T-helper 2 cell treated with Interferon-gamma antibody and Interleukin-4, amounts not matched to agents 5 μg/mL and 100 μg/mL, for 36 hours (primary cell): Measurements from ENCODE around the gene ELFN1.

Experiments used
- DNase-seq: peaks from one replicate; pipeline ENCODE4 v3.0.0; 2021; ENCODE audit warnings: low spot score
- H3K27ac Mint-ChIP-seq: one replicate; pipeline ENCODE4 v1.8.0; 2021; ENCODE audit warnings: mild to moderate bottlenecking, mixed read lengths
- H3K27me3 Mint-ChIP-seq: one replicate; pipeline ENCODE4 v1.8.0; 2021; ENCODE audit warnings: low read depth, mixed read lengths
- H3K36me3 Mint-ChIP-seq: one replicate; pipeline ENCODE4 v1.8.0; 2021; ENCODE audit warnings: low read depth, mixed read lengths
- H3K4me1 Mint-ChIP-seq: one replicate; pipeline ENCODE4 v1.8.0; 2021; ENCODE audit warnings: low read depth, mixed read lengths
- H3K4me3 Mint-ChIP-seq: one replicate; pipeline ENCODE4 v1.8.0; 2022; ENCODE audit warnings: mild to moderate bottlenecking, moderate library complexity, mixed read lengths
- H3K9me3 Mint-ChIP-seq: one replicate; pipeline ENCODE4 v1.8.0; 2021; ENCODE audit warnings: mixed read lengths

ELFN1 gene

GRCh38 chr7:1669954-1670893, at the start of gene ELFN1:
TSS of gene ELFN1 (plus strand) at chr7:1670277. CDS start at chr7:1744597, 74,320 bp downstream.
- no peak within 1 kb of the TSS for H3K27ac Mint-ChIP-seq
- peaks cover 2% of the 10 kb centered on the region for H3K4me1 Mint-ChIP-seq
- DNase-seq: no peak
- peaks cover 27% of the 10 kb centered on the region for H3K27me3 Mint-ChIP-seq
- no peak within 1 kb of the TSS for H3K4me3 Mint-ChIP-seq
- H3K36me3 Mint-ChIP-seq: no peaks in the 10 kb centered on the region
- H3K9me3 Mint-ChIP-seq: no peaks in the 10 kb centered on the region

GRCh38 chr7:1620835-1621234, 49.2 kb upstream of the ELFN1 start:
- H3K9me3 Mint-ChIP-seq: peaks cover 7% of the 10 kb centered on the region
- H3K36me3 Mint-ChIP-seq: no peaks in the 10 kb centered on the region
- no peak overlapping the region for H3K27ac Mint-ChIP-seq
- DNase-seq: no peak
- no peaks in the 10 kb centered on the region for H3K4me1 Mint-ChIP-seq
- H3K4me3 Mint-ChIP-seq: no peak overlapping the region
- no peaks in the 10 kb centered on the region for H3K27me3 Mint-ChIP-seq

GRCh38 chr7:1621718-1622117, 48.4 kb upstream of the ELFN1 start:
- peaks cover 10% of the 10 kb centered on the region for H3K9me3 Mint-ChIP-seq

GRCh38 chr7:1622441-1622840, 47.6 kb upstream of the ELFN1 start:
- no peak overlapping the region for H3K27ac Mint-ChIP-seq
- no peak for DNase-seq
- H3K27me3 Mint-ChIP-seq: no peaks in the 10 kb centered on the region
- no peak overlapping the region for H3K4me3 Mint-ChIP-seq
- H3K36me3 Mint-ChIP-seq: no peaks in the 10 kb centered on the region
- H3K4me1 Mint-ChIP-seq: no peaks in the 10 kb centered on the region
- peaks cover 12% of the 10 kb centered on the region for H3K9me3 Mint-ChIP-seq

More at GRCh38 chr7:1621718-1622117, 48.4 kb upstream of the ELFN1 start:
- Mint-ChIP-seq H3K27me3 (no peaks in the 10 kb centered on the region), H3K4me1 (no peaks in the 10 kb centered on the region), H3K4me3 (no peak overlapping the region), H3K36me3 (no peaks in the 10 kb centered on the region), H3K27ac (no peak overlapping the region)
- no peak for DNase-seq

- Mint-ChIP-seq H3K36me3 (no peaks in the 10 kb centered on the region), H3K9me3 (peaks cover 5% of the 10 kb centered on the region), H3K27me3 (no peaks in the 10 kb centered on the region), H3K27ac (no peak overlapping the region), H3K4me3 (no peak overlapping the region), H3K4me1 (no peaks in the 10 kb centered on the region)
- no peak for DNase-seq
These were observed 46.3 kb upstream of the ELFN1 start for GRCh38 chr7:1623810-1624209.

GRCh38 chr7:1624999-1625927, 44.8 kb upstream of the ELFN1 start:
- H3K27ac Mint-ChIP-seq: no peak overlapping the region
- H3K9me3 Mint-ChIP-seq: peaks cover 5% of the 10 kb centered on the region
- no peaks in the 10 kb centered on the region for H3K27me3 Mint-ChIP-seq

GRCh38 chr7:1626769-1627168, 43.3 kb upstream of the ELFN1 start:
- no peak for DNase-seq
- H3K27me3 Mint-ChIP-seq: no peaks in the 10 kb centered on the region
- no peaks in the 10 kb centered on the region for H3K36me3 Mint-ChIP-seq
- no peaks in the 10 kb centered on the region for H3K4me1 Mint-ChIP-seq
- H3K27ac Mint-ChIP-seq: no peak overlapping the region
- no peak overlapping the region for H3K4me3 Mint-ChIP-seq
- H3K9me3 Mint-ChIP-seq: peaks cover 5% of the 10 kb centered on the region

More at GRCh38 chr7:1624999-1625927, 44.8 kb upstream of the ELFN1 start:
- no peaks in the 10 kb centered on the region for H3K4me1 Mint-ChIP-seq
- H3K36me3 Mint-ChIP-seq: no peaks in the 10 kb centered on the region
- DNase-seq: no peak
- H3K4me3 Mint-ChIP-seq: no peak overlapping the region

GRCh38 chr7:1630700-1631336, 39.3 kb upstream of the ELFN1 start:
- H3K27ac Mint-ChIP-seq: no peak overlapping the region
- peaks cover 5% of the 10 kb centered on the region for H3K9me3 Mint-ChIP-seq
- no peaks in the 10 kb centered on the region for H3K4me1 Mint-ChIP-seq
- H3K36me3 Mint-ChIP-seq: no peaks in the 10 kb centered on the region
- no peak overlapping the region for H3K4me3 Mint-ChIP-seq
- H3K27me3 Mint-ChIP-seq: no peaks in the 10 kb centered on the region
- DNase-seq: no peak

GRCh38 chr7:1631678-1632077, 38.4 kb upstream of the ELFN1 start:
- no peak for DNase-seq
- Mint-ChIP-seq H3K4me3 (no peak overlapping the region), H3K27me3 (no peaks in the 10 kb centered on the region), H3K9me3 (peaks cover 3% of the 10 kb centered on the region), H3K36me3 (no peaks in the 10 kb centered on the region), H3K27ac (no peak overlapping the region), H3K4me1 (no peaks in the 10 kb centered on the region)

- no peak overlapping the region for H3K27ac Mint-ChIP-seq
- no peak for DNase-seq
- no peaks in the 10 kb centered on the region for H3K27me3 Mint-ChIP-seq
- no peak overlapping the region for H3K4me3 Mint-ChIP-seq
- peaks cover 4% of the 10 kb centered on the region for H3K9me3 Mint-ChIP-seq
- no peaks in the 10 kb centered on the region for H3K36me3 Mint-ChIP-seq
- H3K4me1 Mint-ChIP-seq: no peaks in the 10 kb centered on the region
These were observed 37.6 kb upstream of the ELFN1 start for GRCh38 chr7:1632506-1632905.

- Mint-ChIP-seq H3K27me3 (no peaks in the 10 kb centered on the region), H3K36me3 (no peaks in the 10 kb centered on the region), H3K27ac (no peak overlapping the region), H3K4me3 (no peak overlapping the region), H3K4me1 (no peaks in the 10 kb centered on the region), H3K9me3 (peaks cover 4% of the 10 kb centered on the region)
- no peak for DNase-seq
These were observed 36.9 kb upstream of the ELFN1 start for GRCh38 chr7:1632916-1633785.

- Mint-ChIP-seq H3K4me3 (no peak overlapping the region), H3K4me1 (no peaks in the 10 kb centered on the region), H3K36me3 (no peaks in the 10 kb centered on the region), H3K9me3 (peaks cover 4% of the 10 kb centered on the region), H3K27ac (no peak overlapping the region), H3K27me3 (no peaks in the 10 kb centered on the region)
- no peak for DNase-seq
These were observed 34.7 kb upstream of the ELFN1 start for GRCh38 chr7:1635401-1635800.

GRCh38 chr7:1637155-1637554, 32.9 kb upstream of the ELFN1 start:
- Mint-ChIP-seq H3K9me3 (peaks cover 4% of the 10 kb centered on the region), H3K4me1 (no peaks in the 10 kb centered on the region), H3K36me3 (no peaks in the 10 kb centered on the region), H3K27ac (no peak overlapping the region), H3K4me3 (no peak overlapping the region), H3K27me3 (no peaks in the 10 kb centered on the region)
- no peak for DNase-seq
